ENCODE measurements around the gene KRTAP19-7. TPM values are rescaled to one million over a fixed set of nuclear protein-coding genes. Genes with fewer than 3 reads are reported as not detected.

KRTAP19-7 gene
- total RNA-seq, 1 experiment from 2014 or later, result not detected

DNA sequence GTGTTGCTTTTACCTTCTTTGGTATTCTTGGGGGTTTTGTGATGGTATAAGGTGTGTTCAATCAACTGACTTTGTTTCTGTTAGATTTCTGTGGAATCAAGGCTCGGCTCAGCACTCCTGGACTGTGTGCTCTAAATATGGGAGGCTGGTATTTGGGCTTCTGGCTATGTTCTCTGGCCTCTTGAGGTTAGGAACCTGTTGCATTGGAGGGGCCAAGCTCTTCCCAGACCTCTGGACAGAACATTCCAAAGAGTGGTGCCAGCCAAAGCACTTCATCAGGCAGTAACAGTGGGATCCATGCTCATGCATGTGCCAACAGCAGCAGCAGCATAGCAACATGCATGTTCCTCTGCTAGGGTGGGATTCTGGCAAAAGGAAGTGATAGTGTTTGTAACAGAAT lies 8.3 kb downstream of the KRTAP19-7 start:
- H3K4me3 ChIP-seq (ENCODE audit: insufficient read depth, low read depth, low read length), result no peak overlapping the region
- no peaks in the 10 kb centered on the region for H3K36me3 ChIP-seq (replicated peaks; ENCODE audit: control insufficient read depth, insufficient read depth, low read length)
- DNase-seq, result no peak
- no peaks in the 10 kb centered on the region for H3K27me3 ChIP-seq (ENCODE audit: control insufficient read depth, insufficient read depth, low read length)

DNA sequence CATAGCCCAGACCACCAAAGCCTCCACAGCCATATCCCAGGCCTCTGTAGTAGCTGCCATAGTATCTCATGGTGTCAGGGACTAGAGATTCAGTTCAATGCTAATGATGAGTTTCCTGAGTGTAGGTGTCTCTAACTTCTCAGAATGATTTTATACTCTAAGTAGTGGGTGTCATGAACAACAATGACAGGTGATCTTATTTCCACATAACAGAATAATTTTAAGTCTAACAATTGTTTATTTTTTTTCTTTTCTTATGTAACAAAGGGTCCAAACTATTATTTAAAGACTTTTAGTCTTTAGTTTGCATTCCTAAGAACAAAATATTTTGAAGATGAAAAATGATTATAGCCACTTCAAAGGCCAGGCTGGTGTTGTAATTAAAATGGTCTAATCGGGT lies 19.4 kb downstream of the KRTAP19-7 start, which contains the start of gene KRTAP19-6:
KRTAP19-6 (minus strand) TSS at position 101 of the 400 bp plus-strand sequence; CDS start at position 70, 31 bp downstream.
- no peak within 1 kb of the TSS for H3K4me3 ChIP-seq (ENCODE audit: insufficient read depth, low read depth, low read length)
- DNase-seq, result no peak
- no peaks in the 10 kb centered on the region for H3K27me3 ChIP-seq (ENCODE audit: control insufficient read depth, insufficient read depth, low read length)
- no peaks in the 10 kb centered on the region for H3K36me3 ChIP-seq (replicated peaks; ENCODE audit: control insufficient read depth, insufficient read depth, low read length)

DNA sequence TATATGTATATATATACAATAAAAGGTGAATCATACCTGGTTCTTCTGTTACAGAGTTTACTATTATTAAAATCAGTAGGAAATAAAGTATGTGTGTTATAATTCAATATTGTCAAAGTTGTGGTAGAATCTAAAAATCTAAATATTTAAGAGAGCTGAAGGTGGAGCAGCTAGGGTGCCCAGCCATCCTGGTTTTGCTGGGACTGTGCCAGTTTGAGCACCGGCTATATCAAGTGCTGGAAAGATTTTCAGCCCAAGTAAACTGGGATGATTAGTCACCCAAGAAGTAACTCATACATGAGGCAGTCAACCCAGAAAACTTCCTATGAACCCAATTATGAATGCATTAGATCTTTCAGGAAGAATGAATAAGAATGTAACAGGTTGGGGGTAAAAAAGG lies 42.2 kb downstream of the KRTAP19-7 start:
- no peak for DNase-seq
- H3K4me3 ChIP-seq (ENCODE audit: insufficient read depth, low read depth, low read length), result no peak overlapping the region
- H3K36me3 ChIP-seq (replicated peaks; ENCODE audit: control insufficient read depth, insufficient read depth, low read length), result no peaks in the 10 kb centered on the region
- no peaks in the 10 kb centered on the region for H3K27me3 ChIP-seq (ENCODE audit: control insufficient read depth, insufficient read depth, low read length)

DNA sequence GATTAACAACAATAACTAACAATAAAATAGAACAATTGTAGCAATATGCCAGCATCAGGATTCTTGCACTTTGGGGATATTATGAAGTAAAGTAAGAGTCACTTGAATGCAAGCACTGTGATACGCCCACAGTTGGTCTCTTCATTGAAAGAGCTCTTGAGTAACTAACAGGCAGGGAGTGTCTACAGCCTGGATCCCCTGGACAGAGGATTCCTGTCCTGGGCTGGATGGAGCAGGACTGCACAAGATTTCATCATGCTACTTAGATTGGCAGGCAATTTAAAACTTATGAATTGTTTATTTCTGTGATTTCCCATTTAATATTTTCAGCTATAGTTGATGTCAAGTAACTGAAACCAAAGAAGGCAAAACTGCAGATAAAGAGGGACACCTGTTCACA lies 45.4 kb downstream of the KRTAP19-7 start:
- DNase-seq, result no peak
- Histone ChIP-seq H3K27me3 (ENCODE audit: control insufficient read depth, insufficient read depth, low read length) (no peaks in the 10 kb centered on the region), H3K4me3 (ENCODE audit: insufficient read depth, low read depth, low read length) (no peak overlapping the region), H3K36me3 (replicated peaks; ENCODE audit: control insufficient read depth, insufficient read depth, low read length) (no peaks in the 10 kb centered on the region)

Other genes starting within 250 kb of the KRTAP19-7 start
- not detected in 2 replicates for gene KRTAP26-1, start 241.0 kb downstream of the KRTAP19-7 start, total RNA-seq (2014; rRNA removed; shearing (Covaris generic))
- gene KRTAP27-1, start 223.6 kb downstream of the KRTAP19-7 start, total RNA-seq (2014; rRNA removed; shearing (Covaris generic)), result not detected in 2 replicates
- not detected in 2 replicates for gene KRTAP23-1, start 212.7 kb downstream of the KRTAP19-7 start, total RNA-seq (2014; rRNA removed; shearing (Covaris generic))
- not detected in 2 replicates for gene KRTAP13-2, start 189.0 kb downstream of the KRTAP19-7 start, total RNA-seq (2014; rRNA removed; shearing (Covaris generic))
- gene KRTAP13-1, start 165.3 kb downstream of the KRTAP19-7 start, total RNA-seq (2014; rRNA removed; shearing (Covaris generic)), result not detected in 2 replicates
- not detected in 2 replicates for gene KRTAP13-3, start 135.4 kb downstream of the KRTAP19-7 start, total RNA-seq (2014; rRNA removed; shearing (Covaris generic))
- not detected in 2 replicates for gene KRTAP13-4, start 131.1 kb downstream of the KRTAP19-7 start, total RNA-seq (2014; rRNA removed; shearing (Covaris generic))
- not detected in 2 replicates for gene KRTAP15-1, start 121.0 kb downstream of the KRTAP19-7 start, total RNA-seq (2014; rRNA removed; shearing (Covaris generic))
- gene KRTAP19-1, start 80.9 kb downstream of the KRTAP19-7 start, total RNA-seq (2014; rRNA removed; shearing (Covaris generic)), result not detected in 2 replicates
- not detected in 2 replicates for gene KRTAP19-2, start 73.9 kb downstream of the KRTAP19-7 start, total RNA-seq (2014; rRNA removed; shearing (Covaris generic))
- gene KRTAP19-3, start 69.3 kb downstream of the KRTAP19-7 start, total RNA-seq (2014; rRNA removed; shearing (Covaris generic)), result not detected in 2 replicates
- not detected in 2 replicates for gene KRTAP19-4, start 64.1 kb downstream of the KRTAP19-7 start, total RNA-seq (2014; rRNA removed; shearing (Covaris generic))
- not detected in 2 replicates for gene KRTAP19-5, start 59.2 kb downstream of the KRTAP19-7 start, total RNA-seq (2014; rRNA removed; shearing (Covaris generic))
- not detected in 2 replicates for gene KRTAP19-6, start 19.4 kb downstream of the KRTAP19-7 start, total RNA-seq (2014; rRNA removed; shearing (Covaris generic))
- not detected in 2 replicates for gene KRTAP22-2, start 29.1 kb upstream of the KRTAP19-7 start, total RNA-seq (2014; rRNA removed; shearing (Covaris generic))
- not detected in 2 replicates for gene KRTAP6-3, start 31.1 kb upstream of the KRTAP19-7 start, total RNA-seq (2014; rRNA removed; shearing (Covaris generic))
- not detected in 2 replicates for gene KRTAP6-2, start 37.6 kb upstream of the KRTAP19-7 start, total RNA-seq (2014; rRNA removed; shearing (Covaris generic))
- gene KRTAP22-1, start 39.8 kb upstream of the KRTAP19-7 start, total RNA-seq (2014; rRNA removed; shearing (Covaris generic)), result not detected in 2 replicates
- not detected in 2 replicates for gene KRTAP6-1, start 52.6 kb upstream of the KRTAP19-7 start, total RNA-seq (2014; rRNA removed; shearing (Covaris generic))
- gene KRTAP20-1, start 55.1 kb upstream of the KRTAP19-7 start, total RNA-seq (2014; rRNA removed; shearing (Covaris generic)), result not detected in 2 replicates
- gene KRTAP20-4, start 59.3 kb upstream of the KRTAP19-7 start, total RNA-seq (2014; rRNA removed; shearing (Covaris generic)), result not detected in 2 replicates
- not detected in 2 replicates for gene KRTAP20-2, start 73.9 kb upstream of the KRTAP19-7 start, total RNA-seq (2014; rRNA removed; shearing (Covaris generic))
- not detected in 2 replicates for gene KRTAP20-3, start 81.5 kb upstream of the KRTAP19-7 start, total RNA-seq (2014; rRNA removed; shearing (Covaris generic))
- not detected in 2 replicates for gene KRTAP21-3, start 157.5 kb upstream of the KRTAP19-7 start, total RNA-seq (2014; rRNA removed; shearing (Covaris generic))
- not detected in 2 replicates for gene KRTAP21-2, start 185.9 kb upstream of the KRTAP19-7 start, total RNA-seq (2014; rRNA removed; shearing (Covaris generic))
- not detected in 2 replicates for gene KRTAP21-1, start 194.1 kb upstream of the KRTAP19-7 start, total RNA-seq (2014; rRNA removed; shearing (Covaris generic))

Data from H7 (cell line).